SHP77 treated with DMSO at 0.1 percent for 48 hours (cell line): Measurements from ENCODE around the gene ARHGEF40.

Experiments
- DNase-seq: peaks from one replicate; lab custom pipeline; 2025; lab: John Stamatoyannopoulos, UW

The ARHGEF40 gene

DNA sequence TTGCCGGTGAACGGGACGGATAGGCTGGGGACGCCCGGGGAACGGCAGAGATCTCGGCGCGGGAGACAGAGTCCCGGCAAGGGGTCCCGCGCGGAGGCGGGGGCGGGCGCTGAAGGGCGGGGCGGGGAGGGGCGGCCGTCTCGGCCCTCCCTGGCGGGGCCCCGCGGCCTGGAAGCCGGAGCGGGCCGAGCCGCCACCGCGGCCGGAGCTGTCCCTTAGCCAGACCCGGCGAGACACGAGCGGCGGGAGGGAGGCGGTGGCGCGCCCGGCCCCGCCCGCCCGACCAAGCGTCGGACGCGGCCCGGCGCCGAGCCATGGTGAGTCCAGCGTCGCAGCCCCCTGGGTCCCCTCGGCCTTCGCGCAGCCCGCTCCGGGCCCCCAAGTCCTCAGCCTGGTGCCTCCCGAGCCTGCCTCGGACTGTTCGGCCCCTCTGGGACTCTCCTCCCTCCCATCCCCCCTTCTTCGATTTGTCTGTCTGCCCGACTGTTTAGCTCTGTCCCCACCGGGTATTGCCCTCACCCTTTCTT, at the start of gene ARHGEF40:
Gene ARHGEF40, plus strand, starts transcription at position 222 of the 527 bp plus-strand sequence. Its CDS starts 93 bp downstream, at position 315.
- DNase-seq: no peak

DNA sequence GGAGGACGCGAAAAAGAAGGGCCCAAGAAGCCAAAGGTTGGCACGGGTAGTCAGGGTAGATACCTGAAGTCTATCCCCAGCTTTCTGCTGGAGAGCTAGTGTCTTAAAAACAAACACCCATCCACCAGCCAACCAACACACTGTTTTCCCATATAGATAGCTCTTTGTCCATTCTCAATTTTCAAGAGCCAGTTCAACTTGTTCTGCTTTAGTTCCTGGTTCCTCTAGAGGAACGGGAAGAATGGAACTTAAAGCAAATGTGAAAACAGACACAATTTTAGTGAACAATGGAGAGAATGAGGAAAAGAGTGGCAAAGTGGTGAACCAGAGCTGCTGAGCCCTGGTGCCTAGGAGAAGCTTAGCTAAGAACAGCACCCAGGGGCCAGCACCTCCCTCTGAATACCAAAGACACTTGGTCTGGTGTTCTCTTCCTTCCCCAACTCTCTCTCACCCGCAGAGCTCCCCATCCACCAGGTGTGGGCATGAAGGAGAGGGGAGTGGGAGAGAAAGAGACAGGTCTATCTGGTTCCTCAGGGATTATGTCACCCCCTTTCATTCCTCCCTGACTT, 49.0 kb upstream of the ARHGEF40 start:
- no peak for DNase-seq

DNA sequence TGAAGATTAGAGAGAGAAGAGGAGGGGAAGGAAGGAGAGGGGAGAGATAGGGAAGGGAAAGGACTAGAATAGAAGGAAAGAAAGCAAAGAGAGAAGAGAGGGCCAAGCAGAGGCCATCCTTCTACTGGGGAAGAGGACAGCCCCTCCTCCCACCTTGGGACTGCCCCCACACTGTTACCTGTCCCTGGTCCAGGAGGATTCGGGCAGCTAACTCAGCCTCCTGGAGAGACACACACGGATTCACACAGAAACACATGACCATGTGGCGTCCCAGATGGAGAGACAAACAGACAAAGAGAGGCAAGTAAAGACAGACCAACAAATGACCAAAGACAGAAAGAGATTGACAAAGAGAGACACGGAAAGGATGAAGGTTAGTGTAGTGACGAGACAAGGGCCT, 47.4 kb upstream of the ARHGEF40 start:
- DNase-seq: no peak

GRCh38 chr14:21023174-21023573, 46.9 kb upstream of the ARHGEF40 start:
- no peak for DNase-seq

DNA sequence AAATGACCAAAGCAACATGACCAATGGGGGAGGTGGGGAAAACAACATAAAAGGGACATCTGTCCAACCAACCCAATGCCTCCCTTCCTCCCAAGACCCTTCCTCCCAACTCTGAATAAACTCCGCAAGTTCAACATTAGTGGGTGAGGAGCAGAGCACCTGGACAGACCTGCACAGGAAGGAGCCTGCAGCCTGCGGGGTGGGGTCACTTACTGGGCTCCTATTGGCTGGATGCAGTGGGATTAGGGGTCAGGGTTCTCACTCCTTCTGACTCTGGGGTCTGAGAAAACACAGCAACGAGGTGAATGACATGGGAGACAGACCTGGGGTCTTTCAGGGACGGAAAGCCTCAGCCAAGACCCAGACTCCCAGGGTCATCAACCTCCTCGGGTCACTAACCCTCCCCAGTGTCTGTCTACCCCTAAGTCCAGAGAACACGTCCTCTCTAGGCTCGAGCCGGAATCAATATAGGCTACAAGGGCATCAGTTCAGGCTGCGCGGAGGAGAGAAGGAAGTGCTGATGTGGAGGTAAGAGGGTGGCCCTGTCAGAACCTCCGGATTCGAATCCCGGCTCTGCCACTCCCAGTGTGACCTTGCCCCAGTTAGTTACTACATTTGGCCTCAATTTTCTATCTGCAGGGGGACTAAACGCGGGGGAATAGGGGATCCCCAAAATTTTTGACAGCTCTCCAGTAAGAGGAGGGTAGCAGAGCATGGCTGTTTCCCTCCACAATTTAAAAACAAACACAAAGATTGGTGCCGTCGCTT, 46.1 kb upstream of the ARHGEF40 start:
- DNase-seq: no peak

- DNase-seq: no peak
Observed at GRCh38 chr14:21024585-21025370, 45.3 kb upstream of the ARHGEF40 start, which contains the start of gene NDRG2. Gene NDRG2 (minus strand): TSS chr14:21025061. CDS start chr14:21023315, 1,746 bp downstream.

GRCh38 chr14:21025371-21026273, 44.5 kb upstream of the ARHGEF40 start:
- no peak for DNase-seq

DNA sequence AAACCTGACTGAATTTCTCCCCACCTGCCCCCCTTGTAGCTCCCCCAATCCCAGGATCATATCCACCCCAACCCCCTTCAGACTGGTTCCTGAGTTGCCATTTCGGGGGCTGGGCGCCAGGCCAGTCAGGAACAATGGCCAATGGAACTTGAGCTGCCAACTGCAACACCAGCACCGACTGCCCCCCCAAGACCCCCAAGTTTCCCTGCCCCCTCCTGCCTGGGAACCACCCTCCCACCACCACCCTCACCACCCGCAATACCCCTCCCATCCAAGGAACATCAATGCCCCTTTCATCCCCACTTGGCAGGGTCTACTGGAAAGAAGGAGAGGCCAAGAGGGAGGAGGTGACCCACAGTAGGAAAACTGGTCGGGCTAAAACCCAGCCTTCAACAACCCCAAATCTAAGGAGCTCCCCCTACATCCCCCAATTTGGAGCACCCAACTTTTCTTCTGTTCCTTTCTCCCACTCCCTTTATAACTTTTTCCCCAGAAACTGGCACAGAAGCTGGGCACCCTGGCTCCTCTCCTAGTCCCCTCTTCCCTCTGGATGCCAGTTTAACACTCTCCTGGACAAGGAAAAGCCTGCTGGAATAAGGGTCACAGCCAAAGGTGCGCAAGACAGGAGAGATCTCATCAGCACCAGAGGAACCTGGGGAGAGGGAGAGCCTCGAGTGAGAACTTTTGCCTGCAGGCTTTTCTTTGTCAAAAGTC, 43.7 kb upstream of the ARHGEF40 start:
- no peak for DNase-seq

DNA sequence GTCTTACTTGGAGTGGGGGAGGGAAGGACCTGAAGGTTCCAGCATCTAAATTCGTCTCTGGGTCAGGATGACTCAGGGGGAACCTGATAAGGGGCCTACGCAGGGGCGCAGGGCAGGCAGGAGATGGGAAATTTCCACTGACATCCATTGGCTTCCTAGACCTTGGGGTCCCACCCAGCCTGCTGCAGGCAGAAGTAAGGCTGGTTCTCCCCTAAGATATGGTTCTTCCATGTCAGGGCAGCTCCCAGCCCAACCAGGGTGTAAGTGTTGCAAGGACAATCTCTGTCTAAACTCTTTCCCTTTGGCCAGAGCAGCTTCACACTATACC, 43.2 kb upstream of the ARHGEF40 start:
- no peak for DNase-seq

DNA sequence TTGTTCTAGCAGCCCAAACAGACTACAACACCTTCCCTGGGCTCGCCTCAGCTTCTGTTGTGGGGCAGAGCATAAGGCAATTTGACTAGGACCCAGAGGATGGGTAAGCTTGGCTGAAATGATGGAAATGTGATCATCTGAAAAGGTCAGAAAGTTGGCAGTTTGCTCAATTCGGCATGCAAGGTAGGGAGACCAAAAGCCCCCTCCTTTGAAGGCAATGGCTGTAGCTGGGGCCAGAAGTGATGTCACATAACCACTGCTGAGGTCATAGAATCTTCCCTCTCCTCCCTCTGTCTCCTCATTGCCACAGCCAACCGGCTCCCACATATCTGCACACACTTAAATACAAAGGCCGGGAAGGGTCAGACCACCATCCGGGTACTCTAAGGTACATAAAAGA, 40.2 kb upstream of the ARHGEF40 start, which contains the start of gene TPPP2:
Gene TPPP2, plus strand, starts transcription at position 301 of the 400 bp plus-strand sequence. CDS start 365 bp downstream, outside the sequence.
- DNase-seq: no peak

DNA sequence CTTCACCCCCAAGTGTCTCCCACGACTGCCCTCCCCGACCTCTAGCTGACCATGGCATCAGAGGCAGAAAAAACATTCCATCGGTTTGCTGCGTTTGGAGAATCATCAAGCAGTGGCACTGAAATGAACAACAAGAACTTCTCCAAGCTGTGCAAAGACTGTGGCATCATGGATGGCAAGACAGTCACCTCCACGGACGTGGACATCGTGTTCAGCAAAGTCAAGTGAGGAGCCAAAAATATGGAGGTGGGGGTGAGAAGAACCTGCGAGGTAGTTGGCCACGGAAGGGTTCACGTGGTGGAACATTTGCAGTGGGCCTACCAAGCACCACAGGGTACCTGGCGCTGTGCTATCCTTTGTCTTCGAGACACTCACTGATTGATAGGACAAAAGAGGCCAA, 39.6 kb upstream of the ARHGEF40 start:
- DNase-seq: no peak

- DNase-seq: no peak
Observed at GRCh38 chr14:21032326-21033132, 37.6 kb upstream of the ARHGEF40 start.

GRCh38 chr14:21033133-21033698, 36.9 kb upstream of the ARHGEF40 start:
- DNase-seq: no peak

GRCh38 chr14:21034707-21035106, 35.4 kb upstream of the ARHGEF40 start, which contains the start of gene RNASE13:
Gene RNASE13 (minus strand): TSS chr14:21034807. CDS start chr14:21034288, 519 bp downstream.
- no peak for DNase-seq

DNA sequence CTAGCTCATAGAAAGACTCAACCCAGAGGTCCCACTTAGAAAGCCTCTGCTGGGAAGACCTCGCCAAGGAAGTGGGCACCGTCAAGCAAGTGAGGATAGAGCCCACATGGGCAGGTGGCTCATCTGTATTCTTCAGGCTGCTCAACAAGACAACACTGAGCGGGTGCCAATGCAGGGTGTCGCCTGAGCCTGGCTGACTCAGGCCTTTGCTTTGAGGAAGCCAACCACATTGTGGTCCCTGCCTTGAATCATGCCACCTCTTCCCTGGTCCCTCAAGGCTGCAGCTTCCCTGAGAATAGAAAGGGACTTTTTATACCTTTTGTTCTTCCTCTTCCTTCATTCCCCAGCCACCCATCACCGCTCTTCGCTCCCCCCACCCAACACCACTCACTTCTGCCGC, 33.4 kb upstream of the ARHGEF40 start:
- DNase-seq: no peak

- DNase-seq: no peak
Observed at GRCh38 chr14:21037156-21037555, 32.9 kb upstream of the ARHGEF40 start.

GRCh38 chr14:21038441-21039422, 31.4 kb upstream of the ARHGEF40 start:
- DNase-seq: peak; percentile 90
